Measurements from ENCODE around the gene MEN1. TPM values are rescaled to one million over a fixed set of nuclear protein-coding genes. Genes with fewer than 3 reads are reported as not detected.

Gene MEN1
- total and polyA plus RNA-seq, 9 of the 15 experiments (the other 6 are each of a cell fraction or from before 2014, with no cell fraction given): 3.4 to 57.2 (median 19.3) TPM

DNA sequence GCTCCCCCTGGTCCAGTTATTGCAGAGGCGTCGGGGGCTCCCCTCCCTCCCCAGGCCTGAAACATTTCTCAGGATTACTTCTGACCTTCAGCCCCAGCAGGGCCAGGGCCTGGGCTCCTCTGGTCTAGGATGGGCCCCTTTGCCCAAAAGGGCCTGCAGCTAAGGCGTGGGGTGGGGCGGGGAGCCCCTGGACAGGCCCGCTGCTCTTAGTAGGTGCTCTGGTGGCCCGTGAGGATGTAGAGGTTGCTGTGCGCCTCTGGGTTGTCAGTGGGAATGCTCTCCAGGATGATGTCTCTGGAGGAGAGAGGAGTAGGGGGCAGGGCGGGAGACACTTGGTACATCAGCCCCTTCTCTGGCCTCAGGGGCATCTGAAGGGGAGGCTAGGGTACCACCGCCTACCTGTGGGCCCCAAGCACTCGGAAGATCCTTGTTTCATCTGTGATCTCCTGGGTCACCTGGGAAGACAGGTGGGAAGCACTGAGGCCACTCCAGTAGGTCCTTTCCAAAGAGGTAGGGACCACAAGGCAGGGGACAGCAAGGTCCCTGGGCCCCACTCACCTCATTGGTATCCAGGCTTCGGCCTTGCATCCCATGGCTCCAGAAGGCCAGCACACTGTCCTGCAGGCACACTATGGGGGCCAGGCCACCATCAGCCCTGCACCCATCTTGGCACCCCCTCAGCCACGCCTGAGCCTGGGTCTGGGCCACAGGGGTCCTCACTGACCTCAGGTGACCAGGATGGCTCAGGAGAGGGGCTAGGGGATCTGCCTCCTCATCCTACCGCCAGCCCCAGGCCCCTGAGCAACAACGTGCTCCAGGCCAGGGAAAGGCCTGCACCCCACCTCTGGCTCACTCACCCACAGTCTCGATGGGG, 20.8 kb downstream of the MEN1 start:
- intact Hi-C loops (cut with micrococcal nuclease) (loop anchor here (5.0 kb wide), 1 partner anchor 103 kb away; no protein-coding TSS in a partner anchor), in situ Hi-C loops (cut with MboI) (loop anchor here (5.0 kb wide), 1 partner anchor 103 kb away; no protein-coding TSS in a partner anchor)
- Histone ChIP-seq H2AFZ (ENCODE audit: low read depth, low read length) (no peak overlapping the region), H3K79me2 (ENCODE audit: control insufficient read depth, insufficient read depth, low read length) (no peaks in the 10 kb centered on the region), H3K9me1 (ENCODE audit: control insufficient read depth, insufficient read depth, low read length) (no peaks in the 10 kb centered on the region), H3K9me3 (replicated peaks; ENCODE audit: control insufficient read depth, insufficient read depth, low read depth, low read length) (no peaks in the 10 kb centered on the region), H3K4me3 (no peak overlapping the region), H3K27ac (ENCODE audit: extremely low read depth, low read depth, low read length) (no peak overlapping the region), H3K4me2 (ENCODE audit: insufficient read depth, low read length) (no peak overlapping the region), H3K4me1 (replicated peaks in 1 of 2; ENCODE audit: control insufficient read depth in 2 of 2, insufficient read depth in 2 of 2, low read length in 2 of 2) (peaks cover 3 to 20% of the 10 kb centered on the region in 2 experiments; a peak in 4 of 5 replicates), H3K27me3 (ENCODE audit: control insufficient read depth in 2 of 2, insufficient read depth in 2 of 2, low read length in 2 of 2) (no peaks in the 10 kb centered on the region), H3K9ac (ENCODE audit: insufficient read depth in 1 of 2, low read depth in 2 of 2, low read length in 2 of 2) (peak overlapping the region in 1 of 2 experiments; percentile 67; a peak in 2 of 4 replicates), H3K36me3 (ENCODE audit: control insufficient read depth, insufficient read depth, low read length) (no peaks in the 10 kb centered on the region), H4K20me1 (replicated peaks; ENCODE audit: control insufficient read depth, insufficient read depth, low read length) (no peaks in the 10 kb centered on the region)
- DNase-seq (ENCODE audit: extremely low read depth in 1 of 4, low spot score in 3 of 4) (no peak), FAIRE-seq (no peak), ATAC-seq (no peak)
- TF ChIP-seq ZNF77 (CRISPR knock-in tag; IDR thresholded peaks at IDR 0.05) (no peak), SNRNP70 (optimal IDR thresholded peaks at IDR 0.05; ENCODE audit: low read depth, low read length) (no peak), MBD2 (IDR thresholded peaks at IDR 0.05; ENCODE audit: borderline replicate concordance, low read depth) (no peak), NR1H2 (CRISPR knock-in tag; IDR thresholded peaks at IDR 0.05) (no peak), SMARCB1 (IDR thresholded peaks at IDR 0.05; ENCODE audit: insufficient read length, low read depth) (no peak), BCL6 (CRISPR knock-in tag; IDR thresholded peaks at IDR 0.05) (no peak), MTA1 (IDR thresholded peaks at IDR 0.05; ENCODE audit: borderline replicate concordance) (no peak), RBFOX2 (IDR thresholded peaks at IDR 0.05; ENCODE audit: low read depth, low read length) (no peak), SRF (CRISPR knock-in tag; IDR thresholded peaks at IDR 0.05) (no peak), CBX2 (IDR thresholded peaks at IDR 0.05; ENCODE audit: insufficient read depth, low read length, poor library complexity, severe bottlenecking) (no peak), SMAD2 (IDR thresholded peaks at IDR 0.05; ENCODE audit: low read depth, low read length) (no peak)
- TF ChIP-seq, protein P1, sequence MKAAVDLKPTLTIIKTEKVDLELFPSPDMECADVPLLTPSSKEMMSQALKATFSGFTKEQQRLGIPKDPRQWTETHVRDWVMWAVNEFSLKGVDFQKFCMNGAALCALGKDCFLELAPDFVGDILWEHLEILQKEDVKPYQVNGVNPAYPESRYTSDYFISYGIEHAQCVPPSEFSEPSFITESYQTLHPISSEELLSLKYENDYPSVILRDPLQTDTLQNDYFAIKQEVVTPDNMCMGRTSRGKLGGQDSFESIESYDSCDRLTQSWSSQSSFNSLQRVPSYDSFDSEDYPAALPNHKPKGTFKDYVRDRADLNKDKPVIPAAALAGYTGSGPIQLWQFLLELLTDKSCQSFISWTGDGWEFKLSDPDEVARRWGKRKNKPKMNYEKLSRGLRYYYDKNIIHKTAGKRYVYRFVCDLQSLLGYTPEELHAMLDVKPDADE (conservative IDR thresholded peaks at IDR 0.05; ENCODE audit: control insufficient read depth, low read depth, low read length): no peak
- TF ChIP-seq, protein P2, sequence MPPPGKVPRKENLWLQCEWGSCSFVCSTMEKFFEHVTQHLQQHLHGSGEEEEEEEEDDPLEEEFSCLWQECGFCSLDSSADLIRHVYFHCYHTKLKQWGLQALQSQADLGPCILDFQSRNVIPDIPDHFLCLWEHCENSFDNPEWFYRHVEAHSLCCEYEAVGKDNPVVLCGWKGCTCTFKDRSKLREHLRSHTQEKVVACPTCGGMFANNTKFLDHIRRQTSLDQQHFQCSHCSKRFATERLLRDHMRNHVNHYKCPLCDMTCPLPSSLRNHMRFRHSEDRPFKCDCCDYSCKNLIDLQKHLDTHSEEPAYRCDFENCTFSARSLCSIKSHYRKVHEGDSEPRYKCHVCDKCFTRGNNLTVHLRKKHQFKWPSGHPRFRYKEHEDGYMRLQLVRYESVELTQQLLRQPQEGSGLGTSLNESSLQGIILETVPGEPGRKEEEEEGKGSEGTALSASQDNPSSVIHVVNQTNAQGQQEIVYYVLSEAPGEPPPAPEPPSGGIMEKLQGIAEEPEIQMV (tag; conservative IDR thresholded peaks at IDR 0.05; ENCODE audit: low read depth): no peak
- TF ChIP-seq, protein P3, sequence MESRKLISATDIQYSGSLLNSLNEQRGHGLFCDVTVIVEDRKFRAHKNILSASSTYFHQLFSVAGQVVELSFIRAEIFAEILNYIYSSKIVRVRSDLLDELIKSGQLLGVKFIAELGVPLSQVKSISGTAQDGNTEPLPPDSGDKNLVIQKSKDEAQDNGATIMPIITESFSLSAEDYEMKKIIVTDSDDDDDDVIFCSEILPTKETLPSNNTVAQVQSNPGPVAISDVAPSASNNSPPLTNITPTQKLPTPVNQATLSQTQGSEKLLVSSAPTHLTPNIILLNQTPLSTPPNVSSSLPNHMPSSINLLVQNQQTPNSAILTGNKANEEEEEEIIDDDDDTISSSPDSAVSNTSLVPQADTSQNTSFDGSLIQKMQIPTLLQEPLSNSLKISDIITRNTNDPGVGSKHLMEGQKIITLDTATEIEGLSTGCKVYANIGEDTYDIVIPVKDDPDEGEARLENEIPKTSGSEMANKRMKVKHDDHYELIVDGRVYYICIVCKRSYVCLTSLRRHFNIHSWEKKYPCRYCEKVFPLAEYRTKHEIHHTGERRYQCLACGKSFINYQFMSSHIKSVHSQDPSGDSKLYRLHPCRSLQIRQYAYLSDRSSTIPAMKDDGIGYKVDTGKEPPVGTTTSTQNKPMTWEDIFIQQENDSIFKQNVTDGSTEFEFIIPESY (CRISPR knock-in tag; IDR thresholded peaks at IDR 0.05): no peak
- CTCF ChIA-PET (ENCODE audit: low intra/inter-chr PET ratio): interaction anchor here (2.4 kb wide), 1 partner anchor 104 kb away, joined by 13 read pairs; no protein-coding TSS in a partner anchor
- no TSS peak for BruUV-seq (replicated peaks)
- 72% methylated on average over 13 of the region's 15 CpGs for WGBS (ENCODE audit: insufficient coverage, low coverage, missing lambda C conversion rate)
- POLR2A ChIA-PET: interaction anchor here (0.5 to 2.5 kb wide), 2 partner anchors 11 to 429 kb away, joined by 3 to 12 read pairs; partner anchors contain the start of gene SF1
